ENCODE results near the gene C1QTNF3. TPM values are rescaled to one million over a fixed set of nuclear protein-coding genes. Genes with fewer than 3 reads are reported as not detected.
A peak's percentile ranks its signal among the peaks of the same experiment; 100 is the strongest.
"Not testable (repeated sequence)": the region's sequence is repeated elsewhere in the genome, so short reads cannot be mapped to it uniquely, and the experiment has no call there.

The C1QTNF3 gene
- 10 to 100 TPM in 2 of 4 donors, 1 to 10 TPM in 2; 7.2 to 33.0 (median 11.4) TPM for total RNA-seq

GRCh38 chr5:34043099-34043876 is at the start of gene C1QTNF3:
Gene C1QTNF3 (minus strand): TSS chr5:34043213. CDS start chr5:34043125, 88 bp downstream.
- H3K4me1 ChIP-seq: peaks cover 0 to 17% (median 0%) of the 10 kb centered on the region in 4 donors
- TF ChIP-seq CTCF (IDR thresholded peaks at IDR 0.05) (no peak), POLR2A (IDR thresholded peaks at IDR 0.05) (no peak)
- no peaks in the 10 kb centered on the region for H3K9me3 ChIP-seq
- no peak for DNase-seq
- peak within 1 kb of the TSS in 1 of 4 donors; percentile 21 for H3K4me3 ChIP-seq
- H3K27me3 ChIP-seq: no peaks in the 10 kb centered on the region
- no peaks in the 10 kb centered on the region for H3K36me3 ChIP-seq
- H3K27ac ChIP-seq: peak within 1 kb of the TSS in 2 of 4 donors; percentile 8 to 14

GRCh38 chr5:34091039-34091438 is 48.0 kb upstream of the C1QTNF3 start:
- not testable (repeated sequence) for H3K27me3 ChIP-seq, H3K4me3 ChIP-seq, H3K9me3 ChIP-seq, H3K36me3 ChIP-seq, DNase-seq, H3K27ac ChIP-seq, H3K4me1 ChIP-seq

- H3K4me1 ChIP-seq, H3K27ac ChIP-seq, H3K27me3 ChIP-seq, H3K4me3 ChIP-seq, H3K36me3 ChIP-seq, DNase-seq, H3K9me3 ChIP-seq: not testable (repeated sequence)
These were observed 46.8 kb upstream of the C1QTNF3 start for GRCh38 chr5:34089802-34090201.

- not testable (repeated sequence) for H3K4me3 ChIP-seq, DNase-seq, H3K36me3 ChIP-seq, H3K4me1 ChIP-seq, H3K27me3 ChIP-seq, H3K9me3 ChIP-seq, H3K27ac ChIP-seq
These were observed 44.7 kb upstream of the C1QTNF3 start for GRCh38 chr5:34087728-34088127.

- not testable (repeated sequence) for H3K27me3 ChIP-seq, DNase-seq, H3K9me3 ChIP-seq, H3K27ac ChIP-seq, H3K4me1 ChIP-seq, H3K4me3 ChIP-seq, H3K36me3 ChIP-seq
These were observed 40.9 kb upstream of the C1QTNF3 start for GRCh38 chr5:34083898-34084297.

GRCh38 chr5:34079505-34079904 is 36.5 kb upstream of the C1QTNF3 start:
- not testable (repeated sequence) for H3K9me3 ChIP-seq, H3K27me3 ChIP-seq, DNase-seq, H3K36me3 ChIP-seq, H3K4me1 ChIP-seq, H3K27ac ChIP-seq, H3K4me3 ChIP-seq

- not testable (repeated sequence) for H3K4me1 ChIP-seq, H3K4me3 ChIP-seq, DNase-seq, H3K9me3 ChIP-seq, H3K27ac ChIP-seq, H3K36me3 ChIP-seq, H3K27me3 ChIP-seq
These were observed 34.6 kb upstream of the C1QTNF3 start for GRCh38 chr5:34077636-34078035.

GRCh38 chr5:34076719-34077364 is 33.8 kb upstream of the C1QTNF3 start:
- H3K4me3 ChIP-seq, H3K36me3 ChIP-seq, H3K27ac ChIP-seq, H3K9me3 ChIP-seq, DNase-seq, H3K4me1 ChIP-seq, H3K27me3 ChIP-seq: not testable (repeated sequence)

- H3K36me3 ChIP-seq, H3K4me1 ChIP-seq, DNase-seq, H3K27ac ChIP-seq, H3K4me3 ChIP-seq, H3K9me3 ChIP-seq, H3K27me3 ChIP-seq: not testable (repeated sequence)
- TF ChIP-seq CTCF (IDR thresholded peaks at IDR 0.05): peak in 1 of 6 experiments; percentile 5
These were observed 31.5 kb upstream of the C1QTNF3 start for GRCh38 chr5:34074472-34074871.

GRCh38 chr5:34074071-34074470 is 31.1 kb upstream of the C1QTNF3 start:
- H3K4me3 ChIP-seq, H3K4me1 ChIP-seq, DNase-seq, H3K27ac ChIP-seq, H3K27me3 ChIP-seq, H3K9me3 ChIP-seq, H3K36me3 ChIP-seq: not testable (repeated sequence)

GRCh38 chr5:34070626-34071025 is 27.6 kb upstream of the C1QTNF3 start:
- not testable (repeated sequence) for H3K27me3 ChIP-seq, H3K27ac ChIP-seq, H3K4me1 ChIP-seq, H3K4me3 ChIP-seq, H3K9me3 ChIP-seq, DNase-seq, H3K36me3 ChIP-seq
